HepG2 (cell line): ENCODE results near the gene CAPN10. TPM values are rescaled to one million over a fixed set of nuclear protein-coding genes. Genes with fewer than 3 reads are reported as not detected.

Experiments
- CENPT ChIP-seq: sonication (generic); formaldehyde crosslinking; IDR thresholded peaks from 2 replicates; pipeline ENCODE4 v1.8.0; 2022; ENCODE audit warnings: low read depth, mild to moderate bottlenecking, moderate library complexity, missing genetic modification reagents
- CREM ChIP-seq, 2 experiments: sonication (generic) in 1 of 2; formaldehyde crosslinking in 1 of 2; IDR thresholded peaks; 2 replicates each; pipeline versions ENCODE4 v1.4.0 to v1.6.1; 2016 to 2020; ENCODE audit warnings: antibody characterized with exemption in 1 of 2, mild to moderate bottlenecking in 1 of 2, missing genetic modification reagents in 1 of 2
- ETV5 ChIP-seq: IDR thresholded peaks from 2 replicates; pipeline ENCODE4 v1.6.1; 2018; ENCODE audit warnings: missing biosample characterization, missing genetic modification reagents, inconsistent platforms, borderline replicate concordance
- FOSL1 ChIP-seq: sonication (generic); formaldehyde crosslinking; IDR thresholded peaks from 2 replicates; pipeline ENCODE4 v1.9.0; 2021; ENCODE audit warnings: missing genetic modification reagents, borderline replicate concordance
- GZF1 ChIP-seq: sonication (generic); formaldehyde crosslinking; IDR thresholded peaks from 2 replicates; pipeline ENCODE4 v1.5.1; 2020; ENCODE audit warnings: mild to moderate bottlenecking, missing genetic modification reagents
- HNRNPLL ChIP-seq: fragments of 200-400 bp; formaldehyde crosslinking; IDR thresholded peaks from 2 replicates; pipeline ENCODE4 v1.6.1; 2017; ENCODE audit warnings: mild to moderate bottlenecking, low read depth, low read length; ENCODE audit not compliant: poor library complexity, severe bottlenecking
- HOXD1 ChIP-seq: sonication (generic); formaldehyde crosslinking; IDR thresholded peaks from 2 replicates; pipeline ENCODE4 v1.5.0; 2020; ENCODE audit warnings: missing genetic modification reagents
- ISX ChIP-seq: sonication (generic); formaldehyde crosslinking; conservative IDR thresholded peaks from 2 replicates; pipeline ENCODE4 v1.5.0; 2020; ENCODE audit warnings: missing genetic modification reagents
- KLF11 ChIP-seq: IDR thresholded peaks from 2 replicates; pipeline ENCODE4 v1.6.1; 2016; ENCODE audit warnings: missing compliant biosample characterization
- KLF13 ChIP-seq: sonication (generic); formaldehyde crosslinking; IDR thresholded peaks from 2 replicates; pipeline ENCODE4 v1.4.0; 2020; ENCODE audit warnings: mild to moderate bottlenecking, missing genetic modification reagents
- NRL ChIP-seq: sonication (generic); formaldehyde crosslinking; IDR thresholded peaks from 2 replicates; pipeline ENCODE4 v1.5.0; 2020; ENCODE audit warnings: missing genetic modification reagents, mild to moderate bottlenecking, moderate library complexity, borderline replicate concordance
- PCBP1 ChIP-seq: fragments of 200-400 bp; formaldehyde crosslinking; IDR thresholded peaks from 2 replicates; pipeline ENCODE4 v1.6.1; 2017; ENCODE audit warnings: mild to moderate bottlenecking, low read depth, low read length, borderline replicate concordance
- RXRA ChIP-seq: sonication (generic); formaldehyde crosslinking; IDR thresholded peaks from 2 replicates; pipeline ENCODE4 v1.5.1; 2020; ENCODE audit warnings: missing genetic modification reagents
- SNAPC2 ChIP-seq: sonication (generic); formaldehyde crosslinking; IDR thresholded peaks from 2 replicates; pipeline ENCODE4 v1.8.1; 2022; ENCODE audit warnings: mild to moderate bottlenecking, missing genetic modification reagents
- TMF1 ChIP-seq: sonication (generic); formaldehyde crosslinking; IDR thresholded peaks from 2 replicates; pipeline ENCODE4 v1.8.1; 2022; ENCODE audit warnings: low read depth, missing genetic modification reagents
- ZNF280B ChIP-seq: sonication (generic); formaldehyde crosslinking; IDR thresholded peaks from 2 replicates; pipeline ENCODE4 v1.5.0; 2020; ENCODE audit warnings: missing genetic modification reagents, mild to moderate bottlenecking, borderline replicate concordance
- ZNF543 ChIP-seq: sonication (generic); formaldehyde crosslinking; IDR thresholded peaks from 2 replicates; pipeline ENCODE4 v1.4.0; 2020; ENCODE audit warnings: mild to moderate bottlenecking, missing genetic modification reagents
- ZNF547 ChIP-seq: sonication (generic); formaldehyde crosslinking; IDR thresholded peaks from 2 replicates; pipeline ENCODE4 v1.5.1; 2020; ENCODE audit warnings: mild to moderate bottlenecking, missing genetic modification reagents
- ZNF589 ChIP-seq: sonication (generic); formaldehyde crosslinking; conservative IDR thresholded peaks from 2 replicates; pipeline ENCODE4 v1.8.0; 2022; ENCODE audit warnings: mild to moderate bottlenecking, moderate library complexity, missing genetic modification reagents
- polyA plus RNA-seq, 8 experiments: library from polyadenylated mRNA; depleted of rRNA in 3 of 8; stranded (reverse) in 7 of 8; unstranded in 1 of 8; fragments of >200 nt; fragmentation: Illumina TruSeq in 4 of 8; extraction: Trizol in 4 of 8; gene quantifications; 2 replicates each; pipeline versions ENCODE4 v1.2.1 to v1.2.3, GENCODE V29; 2011 to 2016; ENCODE audit warnings: low read depth in 4 of 8, missing spikeins in 1 of 8, mixed read lengths in 1 of 8; ENCODE audit not compliant: insufficient read depth in 1 of 8
- total RNA-seq, 5 experiments: library from RNA; depleted of rRNA; stranded (reverse); fragments of >200 nt; fragmentation: Illumina TruSeq; extraction: Trizol; gene quantifications; 2 replicates each; pipeline ENCODE4 v1.2.3, GENCODE V29; 2016; ENCODE audit warnings: low read depth in 1 of 5
- TF ChIP-seq, protein P1 (sequence below): sonication (generic); formaldehyde crosslinking; IDR thresholded peaks from 2 replicates; pipeline ENCODE4 v1.4.0; 2020; ENCODE audit warnings: missing genetic modification reagents
- TF ChIP-seq, protein P2 (sequence below): conservative IDR thresholded peaks from 2 replicates; pipeline ENCODE4 v1.6.1; 2018; ENCODE audit warnings: missing genetic modification reagents
- TF ChIP-seq, protein P3 (sequence below): sonication (generic); formaldehyde crosslinking; IDR thresholded peaks from 2 replicates; pipeline ENCODE4 v1.4.0; 2020; ENCODE audit warnings: missing genetic modification reagents

CAPN10 gene
- total and polyA plus RNA-seq, 2 of the 13 experiments (the other 11 are each of a cell fraction or from before 2014, with no cell fraction given), result 27.6 to 32.4 TPM

DNA sequence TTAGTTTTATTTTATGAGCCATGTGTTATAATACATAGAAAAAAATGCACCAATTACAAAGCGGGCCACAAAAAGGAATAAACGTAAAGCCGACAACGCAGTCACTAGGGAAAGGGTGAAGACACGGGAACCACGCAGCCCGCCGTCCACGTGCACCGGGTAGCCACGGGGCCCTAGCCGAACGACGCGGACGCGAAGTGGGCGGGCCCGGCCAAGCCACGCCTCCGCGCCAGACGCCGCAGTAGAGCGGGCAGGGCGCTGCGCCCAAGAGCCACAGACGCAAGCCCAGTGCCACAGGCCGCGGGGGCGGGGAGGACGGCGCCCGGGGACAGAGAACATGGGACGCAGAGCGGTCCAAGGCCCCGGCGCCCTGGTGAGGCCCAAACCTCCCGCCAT lies 26.5 kb upstream of the CAPN10 start, which contains the start of gene DUSP28 (continued):
- TF ChIP-seq CREM (IDR thresholded peaks at IDR 0.05), result no peak
- peak; percentile 36; the same call in 1 of the 2 replicates for TF ChIP-seq CREM (CRISPR knock-in tag; IDR thresholded peaks at IDR 0.05)
- TF ChIP-seq ZNF589 (CRISPR knock-in tag), result peak; percentile 84
- TF ChIP-seq HNRNPLL, result peak; percentile 79
- TF ChIP-seq ETV5 (CRISPR knock-in tag), result peak; percentile 26; the same call in 1 of the 2 replicates
- TF ChIP-seq, protein P1, sequence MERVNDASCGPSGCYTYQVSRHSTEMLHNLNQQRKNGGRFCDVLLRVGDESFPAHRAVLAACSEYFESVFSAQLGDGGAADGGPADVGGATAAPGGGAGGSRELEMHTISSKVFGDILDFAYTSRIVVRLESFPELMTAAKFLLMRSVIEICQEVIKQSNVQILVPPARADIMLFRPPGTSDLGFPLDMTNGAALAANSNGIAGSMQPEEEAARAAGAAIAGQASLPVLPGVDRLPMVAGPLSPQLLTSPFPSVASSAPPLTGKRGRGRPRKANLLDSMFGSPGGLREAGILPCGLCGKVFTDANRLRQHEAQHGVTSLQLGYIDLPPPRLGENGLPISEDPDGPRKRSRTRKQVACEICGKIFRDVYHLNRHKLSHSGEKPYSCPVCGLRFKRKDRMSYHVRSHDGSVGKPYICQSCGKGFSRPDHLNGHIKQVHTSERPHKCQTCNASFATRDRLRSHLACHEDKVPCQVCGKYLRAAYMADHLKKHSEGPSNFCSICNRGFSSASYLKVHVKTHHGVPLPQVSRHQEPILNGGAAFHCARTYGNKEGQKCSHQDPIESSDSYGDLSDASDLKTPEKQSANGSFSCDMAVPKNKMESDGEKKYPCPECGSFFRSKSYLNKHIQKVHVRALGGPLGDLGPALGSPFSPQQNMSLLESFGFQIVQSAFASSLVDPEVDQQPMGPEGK (CRISPR knock-in tag), result peak; percentile 73
- TF ChIP-seq FOSL1 (CRISPR knock-in tag), result no peak; the same call in 1 of the 2 replicates
- TF ChIP-seq GZF1 (CRISPR knock-in tag), result no peak
- peak; percentile 66 for TF ChIP-seq ISX (CRISPR knock-in tag)
- TF ChIP-seq, protein P2, sequence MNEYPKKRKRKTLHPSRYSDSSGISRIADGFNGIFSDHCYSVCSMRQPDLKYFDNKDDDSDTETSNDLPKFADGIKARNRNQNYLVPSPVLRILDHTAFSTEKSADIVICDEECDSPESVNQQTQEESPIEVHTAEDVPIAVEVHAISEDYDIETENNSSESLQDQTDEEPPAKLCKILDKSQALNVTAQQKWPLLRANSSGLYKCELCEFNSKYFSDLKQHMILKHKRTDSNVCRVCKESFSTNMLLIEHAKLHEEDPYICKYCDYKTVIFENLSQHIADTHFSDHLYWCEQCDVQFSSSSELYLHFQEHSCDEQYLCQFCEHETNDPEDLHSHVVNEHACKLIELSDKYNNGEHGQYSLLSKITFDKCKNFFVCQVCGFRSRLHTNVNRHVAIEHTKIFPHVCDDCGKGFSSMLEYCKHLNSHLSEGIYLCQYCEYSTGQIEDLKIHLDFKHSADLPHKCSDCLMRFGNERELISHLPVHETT (CRISPR knock-in tag), result no peak; the same call in 1 of the 2 replicates
- TF ChIP-seq ZNF280B (CRISPR knock-in tag), result peak; percentile 90
- TF ChIP-seq HOXD1, result peak; percentile 80; the same call in 1 of the 2 replicates
- TF ChIP-seq KLF11 (CRISPR knock-in tag), result peak; percentile 40; the same call in 1 of the 2 replicates
- TF ChIP-seq ZNF547 (CRISPR knock-in tag), result no peak
- TF ChIP-seq TMF1 (CRISPR knock-in tag), result no peak
- TF ChIP-seq CENPT (CRISPR knock-in tag), result 0 out of 2 replicates have a peak, but pooled peaks have one; percentile 66
- TF ChIP-seq, protein P3, sequence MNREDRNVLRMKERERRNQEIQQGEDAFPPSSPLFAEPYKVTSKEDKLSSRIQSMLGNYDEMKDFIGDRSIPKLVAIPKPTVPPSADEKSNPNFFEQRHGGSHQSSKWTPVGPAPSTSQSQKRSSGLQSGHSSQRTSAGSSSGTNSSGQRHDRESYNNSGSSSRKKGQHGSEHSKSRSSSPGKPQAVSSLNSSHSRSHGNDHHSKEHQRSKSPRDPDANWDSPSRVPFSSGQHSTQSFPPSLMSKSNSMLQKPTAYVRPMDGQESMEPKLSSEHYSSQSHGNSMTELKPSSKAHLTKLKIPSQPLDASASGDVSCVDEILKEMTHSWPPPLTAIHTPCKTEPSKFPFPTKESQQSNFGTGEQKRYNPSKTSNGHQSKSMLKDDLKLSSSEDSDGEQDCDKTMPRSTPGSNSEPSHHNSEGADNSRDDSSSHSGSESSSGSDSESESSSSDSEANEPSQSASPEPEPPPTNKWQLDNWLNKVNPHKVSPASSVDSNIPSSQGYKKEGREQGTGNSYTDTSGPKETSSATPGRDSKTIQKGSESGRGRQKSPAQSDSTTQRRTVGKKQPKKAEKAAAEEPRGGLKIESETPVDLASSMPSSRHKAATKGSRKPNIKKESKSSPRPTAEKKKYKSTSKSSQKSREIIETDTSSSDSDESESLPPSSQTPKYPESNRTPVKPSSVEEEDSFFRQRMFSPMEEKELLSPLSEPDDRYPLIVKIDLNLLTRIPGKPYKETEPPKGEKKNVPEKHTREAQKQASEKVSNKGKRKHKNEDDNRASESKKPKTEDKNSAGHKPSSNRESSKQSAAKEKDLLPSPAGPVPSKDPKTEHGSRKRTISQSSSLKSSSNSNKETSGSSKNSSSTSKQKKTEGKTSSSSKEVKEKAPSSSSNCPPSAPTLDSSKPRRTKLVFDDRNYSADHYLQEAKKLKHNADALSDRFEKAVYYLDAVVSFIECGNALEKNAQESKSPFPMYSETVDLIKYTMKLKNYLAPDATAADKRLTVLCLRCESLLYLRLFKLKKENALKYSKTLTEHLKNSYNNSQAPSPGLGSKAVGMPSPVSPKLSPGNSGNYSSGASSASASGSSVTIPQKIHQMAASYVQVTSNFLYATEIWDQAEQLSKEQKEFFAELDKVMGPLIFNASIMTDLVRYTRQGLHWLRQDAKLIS (CRISPR knock-in tag), result no peak
- peak; percentile 78; the same call in 1 of the 2 replicates for TF ChIP-seq RXRA
- TF ChIP-seq NRL (CRISPR knock-in tag), result peak; percentile 83; the same call in 1 of the 2 replicates
- TF ChIP-seq SNAPC2, result no peak; the same call in 1 of the 2 replicates
- TF ChIP-seq ZNF543 (CRISPR knock-in tag), result no peak
- TF ChIP-seq PCBP1, result no peak
- peak; percentile 85; the same call in 1 of the 2 replicates for TF ChIP-seq KLF13
